HuH-7 (cell line): Measurements from ENCODE around the gene PIP4K2A.

Source experiments
- DNase-seq: peaks from one replicate; pipeline ENCODE4 v3.0.0; 2011; ENCODE audit warnings: low spot score

PIP4K2A gene

GRCh38 chr10:22598478-22598877 is 115.9 kb downstream of the PIP4K2A start:
- no peak for DNase-seq

GRCh38 chr10:22597138-22597537 is 117.2 kb downstream of the PIP4K2A start:
- DNase-seq: no peak

GRCh38 chr10:22593636-22594198 is 120.7 kb downstream of the PIP4K2A start:
- DNase-seq: no peak

- DNase-seq: no peak
Measured at GRCh38 chr10:22593026-22593425, 121.4 kb downstream of the PIP4K2A start.

GRCh38 chr10:22589851-22590514 is 124.4 kb downstream of the PIP4K2A start:
- no peak for DNase-seq

- DNase-seq: no peak
Measured at GRCh38 chr10:22588462-22588861, 125.9 kb downstream of the PIP4K2A start.

GRCh38 chr10:22583683-22584082 is 130.7 kb downstream of the PIP4K2A start:
- no peak for DNase-seq

- no peak for DNase-seq
Measured at GRCh38 chr10:22581461-22581860, 132.9 kb downstream of the PIP4K2A start.

- DNase-seq: no peak
Measured at GRCh38 chr10:22580711-22581110, 133.7 kb downstream of the PIP4K2A start.

- DNase-seq: no peak
Measured at GRCh38 chr10:22579826-22580225, 134.6 kb downstream of the PIP4K2A start.

GRCh38 chr10:22573820-22574569 is 140.4 kb downstream of the PIP4K2A start:
- peak; percentile 34 for DNase-seq

- no peak for DNase-seq
Measured at GRCh38 chr10:22570733-22571430, 143.5 kb downstream of the PIP4K2A start.

- DNase-seq: no peak
Measured at GRCh38 chr10:22570234-22570633, 144.1 kb downstream of the PIP4K2A start.

GRCh38 chr10:22568928-22569327 is 145.4 kb downstream of the PIP4K2A start:
- DNase-seq: no peak

GRCh38 chr10:22564060-22564459 is 150.3 kb downstream of the PIP4K2A start:
- DNase-seq: no peak

GRCh38 chr10:22561909-22562308 is 152.5 kb downstream of the PIP4K2A start:
- no peak for DNase-seq

GRCh38 chr10:22560913-22561239 is 153.5 kb downstream of the PIP4K2A start:
- DNase-seq: no peak

GRCh38 chr10:22560096-22560912 is 154.1 kb downstream of the PIP4K2A start:
- peak; percentile 36 for DNase-seq

GRCh38 chr10:22557321-22557720 is 157.1 kb downstream of the PIP4K2A start:
- no peak for DNase-seq

- no peak for DNase-seq
Measured at GRCh38 chr10:22556774-22557173, 157.6 kb downstream of the PIP4K2A start.

GRCh38 chr10:22554461-22555182 is 159.8 kb downstream of the PIP4K2A start:
- peak; percentile 84 for DNase-seq
